Stomach smooth muscle (tissue), 2 donors: Measurements from ENCODE around the gene PDSS2.

Experiments
- H3K27ac ChIP-seq: one replicate; pipeline ENCODE4 v1.7.0; 2013; ENCODE audit warnings: mild to moderate bottlenecking, low read length, inconsistent platforms
- H3K27me3 ChIP-seq, 2 donors: one replicate each; pipeline ENCODE4 v1.7.0; 2013; ENCODE audit warnings: low read length in 2 of 2; ENCODE audit not compliant: insufficient read depth in 2 of 2, control insufficient read depth in 1 of 2
- H3K36me3 ChIP-seq, 2 donors: one replicate each; pipeline ENCODE4 v1.7.0; 2013; ENCODE audit warnings: low read length in 2 of 2; ENCODE audit not compliant: control insufficient read depth in 2 of 2, insufficient read depth in 2 of 2
- H3K4me1 ChIP-seq: one replicate; pipeline ENCODE4 v1.7.0; 2013; ENCODE audit warnings: low read length; ENCODE audit not compliant: control insufficient read depth, insufficient read depth
- H3K4me3 ChIP-seq, 2 donors: one replicate each; pipeline ENCODE4 v1.7.0; 2013; ENCODE audit warnings: low read length in 2 of 2
- H3K9ac ChIP-seq, 2 donors: one replicate each; pipeline ENCODE4 v1.7.0; 2013; ENCODE audit warnings: low read length in 2 of 2, mild to moderate bottlenecking in 1 of 2
- H3K9me3 ChIP-seq, 2 donors: one replicate each; pipeline ENCODE4 v1.7.0; 2013; ENCODE audit warnings: low read length in 2 of 2; ENCODE audit not compliant: control insufficient read depth in 2 of 2
- donor health status: healthy.
- donor health status: Pancreatic carcinoma.

PDSS2 gene

DNA sequence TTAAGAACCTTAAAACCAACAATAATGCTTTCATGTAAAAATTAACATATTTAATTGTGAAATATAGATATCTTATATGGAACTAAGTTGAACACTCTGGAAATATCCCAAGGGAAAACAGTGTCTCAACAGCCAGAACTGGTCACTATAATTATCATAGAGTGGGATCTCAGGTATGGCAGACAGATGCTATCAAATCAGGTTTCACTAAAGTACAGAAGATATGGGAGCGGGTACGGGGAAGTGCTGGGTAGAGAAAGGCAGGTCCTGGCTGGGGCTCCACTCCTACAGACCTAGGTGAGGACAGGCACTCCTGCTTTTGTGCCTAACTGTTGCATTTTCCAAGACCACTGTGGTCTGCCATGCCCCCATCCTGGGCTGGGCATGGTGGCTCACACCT lies 215.9 kb downstream of the PDSS2 start:
- Histone ChIP-seq H3K4me3 (no peak overlapping the region), H3K9ac (no peak overlapping the region), H3K4me1 (no peaks in the 10 kb centered on the region), H3K27ac (no peak overlapping the region), H3K36me3 (no peaks in the 10 kb centered on the region), H3K9me3 (no peaks in the 10 kb centered on the region), H3K27me3 (no peaks in the 10 kb centered on the region)

GRCh38 chr6:107237992-107238660 lies 221.2 kb downstream of the PDSS2 start:
- Histone ChIP-seq H3K9ac (no peak overlapping the region), H3K9me3 (peaks cover 0 to 4% of the 10 kb centered on the region in 2 donors), H3K4me1 (no peaks in the 10 kb centered on the region), H3K4me3 (no peak overlapping the region), H3K27me3 (no peaks in the 10 kb centered on the region), H3K27ac (no peak overlapping the region), H3K36me3 (peaks cover 0 to 2% of the 10 kb centered on the region in 2 donors)

DNA sequence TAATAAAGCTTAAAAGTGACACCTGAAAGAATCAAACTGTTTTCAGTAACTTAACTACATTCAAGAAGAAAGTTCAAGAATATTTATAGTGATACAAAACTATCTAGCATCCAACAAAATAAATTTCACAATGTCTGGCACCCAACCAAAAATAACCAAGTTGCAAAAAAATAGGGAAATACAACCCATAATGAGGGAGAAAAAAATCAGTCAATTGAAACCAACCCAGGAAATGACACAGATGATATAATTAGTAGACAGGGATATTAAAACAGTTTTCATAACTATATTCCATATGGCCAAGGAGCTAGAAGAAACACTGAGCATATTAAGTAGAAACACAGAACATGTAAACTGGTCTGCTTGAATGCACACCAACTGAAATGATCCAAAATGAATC lies 223.9 kb downstream of the PDSS2 start:
- Histone ChIP-seq H3K4me1 (no peaks in the 10 kb centered on the region), H3K9me3 (peaks cover 0 to 4% of the 10 kb centered on the region in 2 donors), H3K4me3 (no peak overlapping the region), H3K36me3 (peaks cover 0 to 2% of the 10 kb centered on the region in 2 donors), H3K27me3 (no peaks in the 10 kb centered on the region), H3K27ac (no peak overlapping the region), H3K9ac (no peak overlapping the region)

DNA sequence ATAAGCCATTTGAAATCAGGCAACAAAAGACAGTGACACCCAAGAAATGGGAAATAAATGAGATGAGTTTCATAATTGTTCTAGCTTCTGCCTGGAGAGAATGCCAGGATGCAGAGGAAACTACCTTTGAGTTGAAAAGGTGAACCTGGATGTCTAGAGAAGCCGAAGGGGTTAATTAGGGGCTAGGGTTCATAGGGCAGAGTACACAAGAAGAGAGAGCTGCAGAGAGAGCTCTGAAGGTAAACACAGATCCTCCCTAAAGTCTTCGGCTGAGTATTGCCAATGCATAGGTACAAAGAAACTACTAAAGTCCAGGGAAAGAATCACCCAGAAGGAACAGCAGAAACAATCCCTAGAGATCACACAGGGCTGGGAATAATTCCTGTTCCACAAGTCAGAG lies 224.4 kb downstream of the PDSS2 start:
- Histone ChIP-seq H3K36me3 (peaks cover 0 to 2% of the 10 kb centered on the region in 2 donors), H3K9me3 (peaks cover 0 to 4% of the 10 kb centered on the region in 2 donors), H3K9ac (no peak overlapping the region), H3K27me3 (no peaks in the 10 kb centered on the region), H3K27ac (no peak overlapping the region), H3K4me1 (no peaks in the 10 kb centered on the region), H3K4me3 (no peak overlapping the region)

GRCh38 chr6:107231243-107231642 lies 228.1 kb downstream of the PDSS2 start:
- Histone ChIP-seq H3K27ac (no peak overlapping the region), H3K4me1 (no peaks in the 10 kb centered on the region), H3K36me3 (no peaks in the 10 kb centered on the region), H3K9ac (no peak overlapping the region), H3K27me3 (no peaks in the 10 kb centered on the region), H3K4me3 (no peak overlapping the region), H3K9me3 (peaks cover 0 to 1% of the 10 kb centered on the region in 2 donors)

- no peaks in the 10 kb centered on the region for H3K27me3 ChIP-seq
These were observed 228.9 kb downstream of the PDSS2 start for GRCh38 chr6:107230448-107230847.

DNA sequence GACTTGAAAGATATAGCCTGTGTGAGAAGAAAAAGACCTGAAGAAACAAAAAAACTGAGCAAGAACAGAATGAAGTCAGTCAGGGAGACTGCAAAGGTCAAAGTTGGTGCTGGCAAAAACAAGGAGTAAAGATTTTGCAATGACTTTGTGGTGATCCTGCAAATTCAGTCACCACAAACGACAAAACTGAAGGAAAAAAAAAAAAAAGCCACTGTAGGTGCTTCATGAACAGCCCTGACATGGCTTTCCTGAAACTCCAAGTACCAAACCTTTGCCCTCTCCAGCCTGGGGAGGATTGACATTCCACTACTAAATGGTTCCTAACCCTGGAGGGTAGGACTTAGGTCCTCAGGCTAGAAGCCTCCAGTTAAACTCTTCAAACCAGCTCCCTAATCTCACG lies 229.3 kb downstream of the PDSS2 start:
- no peak overlapping the region for H3K9ac ChIP-seq
- H3K4me1 ChIP-seq = no peaks in the 10 kb centered on the region
- no peaks in the 10 kb centered on the region for H3K36me3 ChIP-seq
- H3K27me3 ChIP-seq = no peaks in the 10 kb centered on the region
- no peaks in the 10 kb centered on the region for H3K9me3 ChIP-seq
- H3K27ac ChIP-seq = no peak overlapping the region
- H3K4me3 ChIP-seq = no peak overlapping the region

More at GRCh38 chr6:107230448-107230847, 228.9 kb downstream of the PDSS2 start:
- H3K27ac ChIP-seq = no peak overlapping the region
- H3K36me3 ChIP-seq = no peaks in the 10 kb centered on the region
- H3K9ac ChIP-seq = no peak overlapping the region
- H3K9me3 ChIP-seq = no peaks in the 10 kb centered on the region
- H3K4me1 ChIP-seq = no peaks in the 10 kb centered on the region
- H3K4me3 ChIP-seq = no peak overlapping the region

DNA sequence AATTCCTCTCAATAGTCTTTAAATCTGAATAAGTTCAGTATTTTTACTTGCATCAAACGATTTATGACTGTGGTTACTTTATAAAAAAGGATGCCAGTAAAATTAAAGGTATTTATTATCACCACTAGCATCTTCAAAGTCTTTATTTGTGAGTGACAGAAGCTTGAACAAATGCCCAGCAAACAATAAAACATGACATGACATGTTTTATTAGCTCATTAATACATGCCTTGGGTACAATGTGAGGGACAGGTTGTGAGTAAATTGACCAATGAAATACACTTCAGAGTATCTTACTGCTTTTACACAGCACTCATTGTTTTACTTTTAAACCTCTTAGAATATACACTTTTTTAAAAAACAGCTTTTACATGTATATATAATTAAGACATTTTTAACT lies 230.6 kb downstream of the PDSS2 start:
- Histone ChIP-seq H3K36me3 (no peaks in the 10 kb centered on the region), H3K9ac (no peak overlapping the region), H3K27me3 (no peaks in the 10 kb centered on the region), H3K4me3 (no peak overlapping the region), H3K9me3 (no peaks in the 10 kb centered on the region), H3K27ac (no peak overlapping the region), H3K4me1 (no peaks in the 10 kb centered on the region)

- Histone ChIP-seq H3K4me3 (no peak overlapping the region), H3K9ac (no peak overlapping the region), H3K27ac (no peak overlapping the region), H3K36me3 (no peaks in the 10 kb centered on the region), H3K27me3 (no peaks in the 10 kb centered on the region), H3K9me3 (no peaks in the 10 kb centered on the region), H3K4me1 (no peaks in the 10 kb centered on the region)
These were observed 237.8 kb downstream of the PDSS2 start for GRCh38 chr6:107221519-107221918.

DNA sequence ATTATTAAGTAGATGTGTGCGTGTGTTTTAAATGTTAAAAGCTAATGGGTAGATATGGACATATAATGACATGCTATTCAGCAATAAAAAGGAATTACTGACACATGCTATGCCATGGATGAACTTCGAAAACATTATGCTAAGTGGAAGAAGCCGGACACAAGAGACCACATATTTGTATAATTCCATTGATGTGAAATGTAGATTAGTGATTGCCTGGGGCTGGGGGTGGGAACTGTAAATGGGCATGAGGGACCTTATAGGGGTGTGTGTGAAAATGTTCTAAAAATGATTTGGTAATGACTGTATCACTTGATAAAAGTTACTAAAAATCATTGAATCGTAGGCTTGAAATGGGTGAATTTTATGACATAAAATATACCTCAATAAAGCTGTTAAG lies 239.5 kb downstream of the PDSS2 start:
- Histone ChIP-seq H3K4me1 (no peaks in the 10 kb centered on the region), H3K27ac (no peak overlapping the region), H3K9ac (no peak overlapping the region), H3K4me3 (no peak overlapping the region), H3K9me3 (no peaks in the 10 kb centered on the region), H3K36me3 (no peaks in the 10 kb centered on the region), H3K27me3 (no peaks in the 10 kb centered on the region)

GRCh38 chr6:107218142-107218541 lies 241.2 kb downstream of the PDSS2 start:
- Histone ChIP-seq H3K9ac (no peak overlapping the region), H3K9me3 (no peaks in the 10 kb centered on the region), H3K36me3 (no peaks in the 10 kb centered on the region), H3K27ac (no peak overlapping the region), H3K4me3 (no peak overlapping the region), H3K27me3 (no peaks in the 10 kb centered on the region), H3K4me1 (no peaks in the 10 kb centered on the region)
